OCI-LY3 (cell line): ENCODE data around the gene FSTL5.

Experiments used
- H2AFZ ChIP-seq: fragments of 200-600, 300-600 bp; shearing (Covaris generic); 2 replicates; pipeline ENCODE4 v1.6.0; 2014; ENCODE audit warnings: antibody characterized with exemption, low read depth, low read length
- H3K27ac ChIP-seq: fragments of 200-600, 300-600 bp; sonication (generic); 2 replicates; pipeline ENCODE4 v1.5.1; 2014; ENCODE audit warnings: mild to moderate bottlenecking, low read length, moderate library complexity, mixed read lengths
- H3K27me3 ChIP-seq: fragments of 200-600, 300-600 bp; sonication (generic); 2 replicates; pipeline ENCODE4 v1.6.1; 2014; ENCODE audit warnings: low read depth, low read length, mixed read lengths
- H3K36me3 ChIP-seq: fragments of 200-600, 300-600 bp; sonication (generic); replicated peaks from 2 replicates; pipeline ENCODE3; 2014; ENCODE audit warnings: low read depth, low read length, mixed read lengths
- H3K4me1 ChIP-seq: fragments of 300-600, 200-600 bp; sonication (generic); 2 replicates; pipeline ENCODE4 v1.6.1; 2014; ENCODE audit warnings: low read length, mixed read lengths
- H3K4me2 ChIP-seq: fragments of 200-600, 300-600 bp; sonication (generic); 2 replicates; pipeline ENCODE4 v1.6.1; 2014; ENCODE audit warnings: low read length, mixed read lengths
- H3K4me3 ChIP-seq: fragments of 300-600, 200-600 bp; sonication (generic); 2 replicates; pipeline ENCODE4 v1.5.1; 2014; ENCODE audit warnings: antibody characterized with exemption, mild to moderate bottlenecking, low read length, moderate library complexity
- H3K79me2 ChIP-seq: fragments of 300-600, 200-600 bp; shearing (Covaris generic); 2 replicates; pipeline ENCODE4 v1.6.1; 2014; ENCODE audit warnings: mild to moderate bottlenecking, low read length, mixed read lengths
- H3K9ac ChIP-seq: fragments of 300-600, 200-600 bp; shearing (Covaris generic); 2 replicates; pipeline ENCODE4 v1.6.0; 2014; ENCODE audit warnings: mild to moderate bottlenecking, low read length, moderate library complexity
- H3K9me3 ChIP-seq: fragments of 200-600, 300-600 bp; shearing (Covaris generic); 2 replicates; pipeline ENCODE4 v1.6.1; 2014; ENCODE audit warnings: low read length, mixed read lengths; ENCODE audit not compliant: insufficient read depth
- H4K20me1 ChIP-seq: fragments of 200-600, 300-600 bp; sonication (generic); 2 replicates; pipeline ENCODE4 v1.6.1; 2016; ENCODE audit warnings: low read length, mixed read lengths; ENCODE audit not compliant: insufficient read depth
- CTCF ChIP-seq: fragments of 200-600, 300-600 bp; sonication (generic); IDR thresholded peaks from 2 replicates; pipeline ENCODE4 v1.5.1; 2014; ENCODE audit warnings: antibody characterized with exemption, low read length, low read depth
- EZH2phosphoT487 ChIP-seq: fragments of 200-600 bp; shearing (Covaris generic); IDR thresholded peaks from 2 replicates; pipeline ENCODE4 v1.6.1; 2018; ENCODE audit warnings: antibody characterized with exemption, mixed run types, low read depth

Gene FSTL5

DNA sequence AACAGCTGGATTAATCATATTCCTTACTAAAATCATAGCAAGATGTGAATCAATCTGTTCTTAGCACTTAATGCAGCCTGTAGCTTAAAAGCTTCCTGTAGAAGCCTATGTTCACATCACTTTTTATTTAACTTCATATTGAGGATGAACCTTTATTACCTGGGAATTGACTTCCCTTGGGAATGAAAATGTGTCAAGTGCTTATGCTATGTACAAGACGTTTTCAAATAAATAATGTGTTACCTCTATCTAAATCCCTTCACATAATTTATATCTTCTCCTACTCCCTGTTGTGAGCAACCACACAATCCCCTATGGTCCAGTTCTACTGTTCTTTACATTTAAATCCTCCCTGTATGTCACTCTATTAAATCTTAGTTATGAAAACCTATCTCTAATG, 633.1 kb downstream of the FSTL5 start:
- H3K9ac ChIP-seq, result no peak overlapping the region
- H4K20me1 ChIP-seq, result no peaks in the 10 kb centered on the region
- TF ChIP-seq EZH2phosphoT487, result no peak
- no peak for TF ChIP-seq CTCF
- no peak overlapping the region for H3K4me3 ChIP-seq
- no peaks in the 10 kb centered on the region for H3K79me2 ChIP-seq
- no peaks in the 10 kb centered on the region for H3K9me3 ChIP-seq
- no peak overlapping the region for H3K27ac ChIP-seq
- no peak overlapping the region for H3K4me2 ChIP-seq
- no peaks in the 10 kb centered on the region for H3K4me1 ChIP-seq
- no peaks in the 10 kb centered on the region for H3K36me3 ChIP-seq
- no peak overlapping the region for H2AFZ ChIP-seq
- no peaks in the 10 kb centered on the region for H3K27me3 ChIP-seq

- H3K4me2 ChIP-seq, result no peak overlapping the region
These were observed 638.7 kb downstream of the FSTL5 start for GRCh38 chr4:161525121-161525520.

GRCh38 chr4:161522031-161522430, 641.8 kb downstream of the FSTL5 start:
- no peaks in the 10 kb centered on the region for H3K79me2 ChIP-seq
- no peaks in the 10 kb centered on the region for H3K9me3 ChIP-seq
- no peaks in the 10 kb centered on the region for H3K36me3 ChIP-seq
- H4K20me1 ChIP-seq, result no peaks in the 10 kb centered on the region
- no peak overlapping the region for H2AFZ ChIP-seq
- H3K9ac ChIP-seq, result no peak overlapping the region
- H3K4me3 ChIP-seq, result no peak overlapping the region
- no peaks in the 10 kb centered on the region for H3K27me3 ChIP-seq
- H3K4me1 ChIP-seq, result 0 out of 2 replicates have a peak, but pooled peaks cover 2% of the 10 kb centered on the region
- no peak overlapping the region for H3K27ac ChIP-seq
- TF ChIP-seq EZH2phosphoT487 (no peak), CTCF (no peak)
- no peak overlapping the region for H3K4me2 ChIP-seq

More at GRCh38 chr4:161525121-161525520, 638.7 kb downstream of the FSTL5 start:
- no peak overlapping the region for H3K4me3 ChIP-seq
- no peak overlapping the region for H3K27ac ChIP-seq
- H2AFZ ChIP-seq, result no peak overlapping the region
- TF ChIP-seq EZH2phosphoT487, result no peak
- TF ChIP-seq CTCF, result no peak
- no peaks in the 10 kb centered on the region for H3K9me3 ChIP-seq
- H3K79me2 ChIP-seq, result no peaks in the 10 kb centered on the region
- H3K4me1 ChIP-seq, result no peaks in the 10 kb centered on the region
- H4K20me1 ChIP-seq, result no peaks in the 10 kb centered on the region
- no peaks in the 10 kb centered on the region for H3K27me3 ChIP-seq
- H3K36me3 ChIP-seq, result no peaks in the 10 kb centered on the region
- no peak overlapping the region for H3K9ac ChIP-seq

DNA sequence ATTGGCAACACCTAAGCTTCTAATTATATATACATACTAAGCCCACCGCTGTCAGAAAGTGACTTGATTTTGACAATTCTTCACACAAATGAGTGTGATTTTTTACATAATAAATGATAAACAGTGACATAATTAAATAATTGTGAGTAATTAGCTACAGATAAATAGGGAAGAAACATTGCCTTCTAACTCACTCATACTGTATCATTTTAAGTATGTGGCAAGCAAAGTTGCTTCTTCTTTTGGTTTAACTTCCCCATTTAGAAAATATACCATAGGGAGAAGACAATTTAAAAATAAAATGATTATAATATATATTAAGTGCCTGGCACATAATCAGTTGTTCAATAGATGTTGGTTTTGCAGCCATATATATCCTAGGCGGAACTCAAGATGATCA, 644.2 kb downstream of the FSTL5 start:
- TF ChIP-seq CTCF, result no peak
- TF ChIP-seq EZH2phosphoT487, result no peak
- Histone ChIP-seq H3K27ac (no peak overlapping the region), H3K79me2 (no peaks in the 10 kb centered on the region), H3K4me2 (no peak overlapping the region), H3K9me3 (no peaks in the 10 kb centered on the region), H3K27me3 (no peaks in the 10 kb centered on the region), H4K20me1 (no peaks in the 10 kb centered on the region), H3K9ac (no peak overlapping the region), H2AFZ (no peak overlapping the region), H3K36me3 (no peaks in the 10 kb centered on the region), H3K4me1 (0 out of 2 replicates have a peak, but pooled peaks cover 2% of the 10 kb centered on the region), H3K4me3 (no peak overlapping the region)
